ENCODE data around the gene PTPN7.
"Not testable (repeated sequence)": the region's sequence is repeated elsewhere in the genome, so short reads cannot be mapped to it uniquely, and the experiment has no call there.

The PTPN7 gene

GRCh38 chr1:202189918-202190715 is 29.7 kb upstream of the PTPN7 start:
- no peak for DNase-seq (ENCODE audit: low read depth, low spot score)

- DNase-seq (ENCODE audit: low read depth, low spot score) = peak; percentile 59
Measured at GRCh38 chr1:202189001-202189790, 28.8 kb upstream of the PTPN7 start.

DNA sequence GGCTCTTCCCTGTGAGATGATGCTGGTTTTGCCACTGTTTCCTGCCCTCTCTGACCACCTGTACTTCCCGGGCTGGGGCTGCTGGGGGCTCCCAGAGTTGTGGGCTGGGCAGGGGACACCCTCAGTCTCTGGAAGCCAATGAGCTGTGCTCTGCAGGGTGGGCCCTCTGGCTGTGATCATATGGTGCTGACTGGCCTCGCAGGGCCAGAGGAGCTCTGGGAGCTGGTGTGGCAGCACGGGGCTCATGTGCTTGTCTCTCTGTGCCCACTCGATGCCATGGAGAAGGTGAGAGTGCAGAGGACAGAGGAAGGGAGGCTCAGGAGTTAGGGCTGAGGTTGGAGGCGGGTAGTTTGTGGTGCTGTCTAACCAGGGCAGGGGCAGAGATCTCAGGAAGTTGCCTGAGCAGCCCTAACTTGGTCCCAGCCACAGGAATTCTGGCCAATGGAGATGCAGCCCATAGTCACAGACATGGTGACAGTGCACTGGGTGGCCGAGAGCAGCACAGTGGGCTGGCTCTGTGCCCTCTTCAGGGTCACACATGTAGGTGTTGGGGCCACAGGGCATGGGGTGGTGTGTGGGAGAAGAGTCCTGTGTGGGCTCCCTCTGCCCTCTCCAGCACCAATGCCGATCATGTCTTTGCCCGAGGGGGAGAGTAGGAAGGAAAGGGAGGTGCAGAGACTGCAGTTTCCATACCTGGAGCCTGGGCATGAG is 27.4 kb upstream of the PTPN7 start:
- DNase-seq (ENCODE audit: low read depth, low spot score) = no peak

GRCh38 chr1:202187041-202187671 is 26.8 kb upstream of the PTPN7 start:
- DNase-seq (ENCODE audit: low read depth, low spot score) = no peak

DNA sequence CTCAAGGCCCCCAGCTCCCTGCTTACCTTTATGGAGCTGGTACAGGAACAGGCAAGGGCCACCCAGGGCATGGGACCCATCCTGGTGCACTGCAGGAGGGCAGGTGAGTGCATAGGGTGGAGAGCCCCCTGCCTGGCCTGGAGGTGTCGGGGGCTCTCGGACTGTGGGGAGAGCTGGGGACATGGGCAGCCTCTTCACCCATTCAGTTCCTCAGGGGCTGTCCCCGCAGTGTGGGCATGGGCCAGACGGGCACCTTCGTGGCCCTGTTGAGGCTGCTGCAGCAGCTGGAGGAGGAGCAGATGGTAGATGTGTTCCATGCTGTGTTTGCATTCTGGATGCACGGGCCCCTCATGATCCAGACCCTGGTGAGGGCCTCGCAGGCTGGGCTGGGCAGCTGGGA is 25.9 kb upstream of the PTPN7 start:
- DNase-seq (ENCODE audit: low read depth, low spot score) = no peak

GRCh38 chr1:202184750-202185460 is 24.5 kb upstream of the PTPN7 start:
- DNase-seq (ENCODE audit: low read depth, low spot score) = peak; percentile 26

- DNase-seq (ENCODE audit: low read depth, low spot score) = no peak
Measured at GRCh38 chr1:202182040-202182877, 21.9 kb upstream of the PTPN7 start.

GRCh38 chr1:202181586-202181985 is 21.2 kb upstream of the PTPN7 start:
- DNase-seq (ENCODE audit: low read depth, low spot score) = no peak

- not testable (repeated sequence) for DNase-seq (ENCODE audit: low read depth, low spot score)
Measured at GRCh38 chr1:202180751-202181139, 20.3 kb upstream of the PTPN7 start.

- DNase-seq (ENCODE audit: low read depth, low spot score) = no peak
Measured at GRCh38 chr1:202179828-202180750, 19.7 kb upstream of the PTPN7 start.

DNA sequence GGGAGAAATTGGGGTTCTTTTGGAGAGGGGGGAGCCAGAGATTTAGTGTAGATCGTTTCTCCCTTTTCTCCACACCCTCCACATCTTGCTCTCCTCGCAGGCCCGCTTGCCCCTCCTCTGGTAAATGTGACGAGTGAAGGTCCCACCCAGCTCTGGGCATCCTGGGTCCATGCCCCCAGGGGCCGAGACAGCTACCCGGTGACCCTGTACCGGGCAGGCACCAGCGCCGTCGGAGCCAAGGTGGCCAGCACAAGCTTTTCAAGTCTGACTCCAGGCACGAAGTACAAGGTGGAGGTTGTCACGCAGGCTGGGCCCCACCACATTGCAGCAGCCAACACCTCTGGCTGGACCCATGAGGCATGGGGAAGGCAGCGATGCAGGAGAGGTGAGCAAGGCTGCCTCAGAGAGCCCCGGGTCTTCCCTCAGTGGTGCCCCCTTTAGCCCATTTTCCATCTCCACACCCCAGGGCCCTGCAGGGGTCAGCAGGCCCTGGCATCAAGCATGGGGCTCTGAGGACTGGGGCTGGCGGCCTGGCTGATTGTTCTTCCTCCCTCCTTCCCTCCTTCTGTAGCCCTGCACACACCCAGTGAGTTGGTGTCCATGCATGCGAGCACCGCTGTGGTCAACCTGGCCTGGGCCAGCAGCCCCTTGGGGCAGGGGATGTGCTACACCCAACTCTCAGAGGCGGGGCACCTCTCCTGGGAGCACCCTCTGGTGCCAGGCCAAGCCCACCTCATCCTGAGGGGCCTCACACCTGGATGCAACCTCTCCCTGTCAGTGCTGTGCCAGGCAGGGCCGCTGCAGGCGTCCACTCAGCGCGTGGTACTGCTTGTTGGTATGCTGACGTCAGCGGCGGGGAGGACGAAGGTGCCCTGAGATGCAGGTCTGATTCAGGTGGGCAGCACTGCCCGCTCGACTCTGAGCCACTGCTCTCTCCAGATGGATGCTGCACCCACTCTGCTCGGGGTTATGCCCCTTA is 16.8 kb upstream of the PTPN7 start:
- no peak for DNase-seq (ENCODE audit: low read depth, low spot score)

GRCh38 chr1:202173993-202174392 is 13.6 kb upstream of the PTPN7 start:
- no peak for DNase-seq (ENCODE audit: low read depth, low spot score)

DNA sequence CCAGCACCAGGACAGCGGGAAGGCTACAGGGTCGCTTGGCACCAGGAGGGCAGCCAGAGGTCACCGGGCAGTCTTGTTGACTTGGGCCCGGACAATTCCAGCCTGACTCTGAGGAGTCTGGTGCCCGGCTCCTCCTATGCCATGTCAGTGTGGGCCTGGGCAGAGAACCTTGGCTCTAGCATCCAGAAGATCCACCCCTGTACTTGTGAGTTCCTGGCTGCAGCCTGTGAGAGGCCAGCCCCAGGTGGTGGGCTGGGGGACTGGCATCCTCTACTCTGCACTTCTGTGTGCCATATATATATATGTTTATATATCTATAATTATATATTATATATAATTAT is 11.6 kb upstream of the PTPN7 start:
- no peak for DNase-seq (ENCODE audit: low read depth, low spot score)

DNA sequence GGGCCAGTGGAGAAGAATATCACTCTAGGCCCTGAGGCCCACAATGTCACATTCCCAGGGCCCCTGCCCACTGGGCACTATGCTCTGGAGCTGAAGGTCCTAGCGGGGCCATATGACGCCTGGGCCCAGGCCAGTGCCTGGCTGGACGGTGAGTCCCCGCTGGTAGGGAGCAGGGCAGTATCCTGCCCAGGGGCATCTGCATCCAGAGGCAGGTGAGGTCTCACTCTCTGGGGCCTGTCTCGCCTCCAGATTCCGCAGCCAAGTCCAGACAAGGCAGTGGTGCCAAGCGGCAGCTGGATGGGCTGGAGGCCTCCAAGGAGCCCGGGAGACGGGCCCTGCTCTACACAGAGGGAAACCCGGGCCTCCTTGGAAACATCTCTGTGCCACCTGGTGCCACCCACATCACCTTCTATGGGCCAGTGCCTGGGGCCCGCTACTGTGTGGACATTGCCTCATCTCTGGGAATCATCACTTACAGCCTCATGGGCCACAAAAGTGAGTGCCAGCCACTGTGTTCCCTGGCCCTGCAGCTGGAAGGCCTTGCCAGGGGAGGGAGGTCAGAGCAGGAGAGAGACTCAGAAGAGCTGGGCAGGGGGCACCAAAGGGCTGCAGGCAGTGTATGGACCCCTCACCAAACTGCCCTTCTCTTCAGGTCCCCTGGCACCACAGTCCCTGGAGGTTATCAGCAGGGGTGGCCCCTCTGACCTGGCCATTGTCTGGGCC is 11.1 kb upstream of the PTPN7 start:
- DNase-seq (ENCODE audit: low read depth, low spot score) = no peak

DNA sequence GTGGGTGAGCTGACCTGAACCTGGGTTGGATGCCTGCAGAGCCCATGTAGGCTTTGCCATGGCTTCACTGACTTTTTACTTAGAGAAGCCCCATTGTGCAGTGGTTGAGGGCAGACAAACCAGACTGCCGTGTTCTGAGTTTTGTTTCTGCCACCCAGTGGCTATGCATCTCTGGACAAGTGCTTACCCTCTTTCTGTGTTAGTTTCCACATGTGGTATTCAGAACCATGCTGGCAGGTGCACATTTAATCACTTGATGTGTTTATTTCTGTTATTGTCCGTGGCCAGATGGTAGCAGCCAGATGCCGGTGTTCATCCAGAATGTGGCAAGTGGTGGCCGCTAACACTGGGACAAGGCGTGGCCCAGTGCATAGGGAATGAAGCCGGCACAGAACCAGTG is 10.3 kb upstream of the PTPN7 start:
- DNase-seq (ENCODE audit: low read depth, low spot score) = no peak

DNA sequence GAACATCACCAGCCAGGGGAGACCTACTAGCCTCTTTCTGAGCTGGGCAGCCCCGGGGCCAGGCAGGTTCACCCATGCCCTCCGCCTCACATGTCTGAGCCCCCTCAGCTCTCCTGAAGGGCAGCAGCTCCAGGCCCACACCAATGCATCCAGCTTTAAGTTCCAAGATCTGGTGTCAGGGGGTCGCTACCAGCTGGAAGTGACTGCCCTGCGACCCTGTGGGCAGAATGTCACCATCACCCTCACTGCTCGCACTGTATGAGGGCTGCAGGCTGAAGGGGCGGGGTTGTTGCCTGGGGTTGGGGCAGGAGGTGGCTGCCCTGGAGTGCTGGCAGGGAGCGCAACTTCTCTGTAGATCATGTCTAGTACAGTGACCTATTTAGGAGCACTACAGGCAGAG is 8.5 kb upstream of the PTPN7 start:
- DNase-seq (ENCODE audit: low read depth, low spot score) = no peak

- no peak for DNase-seq (ENCODE audit: low read depth, low spot score)
Measured at GRCh38 chr1:202167708-202168415, 7.5 kb upstream of the PTPN7 start.
